PC-9 (cell line): ENCODE measurements around the gene GGN. TPM values are rescaled to one million over a fixed set of nuclear protein-coding genes. Genes with fewer than 3 reads are reported as not detected.

ENCODE experiments used
- BruUV-seq: library from RNA; stranded (reverse); fragments of 400-500 nt; replicated peaks from 2 replicates; lab custom pipeline; 2021; lab: Mats Ljungman, UMichigan
- CTCF ChIA-PET: fragments of 300-600 bp; sonication (Branson Sonifier 250); formaldehyde crosslinking; loops from one replicate; lab custom pipeline; 2022; ENCODE audit warnings: antibody characterized with exemption; lab: Charles Lee
- POLR2A ChIA-PET: fragments of 300-600 bp; sonication (Branson Sonifier 250); formaldehyde crosslinking; loops from one replicate; lab custom pipeline; 2022; ENCODE audit warnings: antibody characterized with exemption; ENCODE audit not compliant: unreplicated experiment; lab: Charles Lee
- DNase-seq, 2 experiments: peaks; one replicate each; pipeline versions ENCODE4 v3.0.0 to v3.0.0-alpha.2; 2015 to 2022; ENCODE audit warnings: mixed read lengths in 1 of 2
- H2AFZ ChIP-seq: fragments of 200-600 bp; sonication (generic); 2 replicates; pipeline ENCODE4 v1.8.1; 2017; ENCODE audit warnings: antibody characterized with exemption
- H3F3A ChIP-seq: fragments of 200-600 bp; sonication (generic); 2 replicates; pipeline ENCODE4 v1.8.1; 2017; ENCODE audit warnings: antibody characterized with exemption, mild to moderate bottlenecking, low read depth; ENCODE audit not compliant: insufficient read depth
- H3K27ac ChIP-seq: fragments of 200-600 bp; sonication (generic); 2 replicates; pipeline ENCODE4 v1.6.1; 2016; ENCODE audit warnings: mixed run types
- H3K27me3 ChIP-seq: fragments of 200-600 bp; sonication (generic); 2 replicates; pipeline ENCODE4 v1.6.1; 2016; ENCODE audit warnings: low read depth, mixed run types; ENCODE audit not compliant: insufficient read depth
- H3K36me3 ChIP-seq: fragments of 200-600 bp; sonication (generic); 2 replicates; pipeline ENCODE4 v1.6.1; 2016; ENCODE audit warnings: low read depth, mixed run types
- H3K4me1 ChIP-seq: fragments of 200-600 bp; sonication (generic); replicated peaks from 2 replicates; pipeline ENCODE4 v1.6.1; 2016; ENCODE audit warnings: mixed run types; ENCODE audit not compliant: insufficient read depth
- H3K4me2 ChIP-seq: fragments of 200-600 bp; sonication (generic); 2 replicates; pipeline ENCODE4 v1.6.1; 2017; ENCODE audit warnings: mixed run types
- H3K4me3 ChIP-seq: fragments of 200-600 bp; sonication (generic); 2 replicates; pipeline ENCODE4 v1.6.1; 2016; ENCODE audit warnings: mixed run types
- H3K79me2 ChIP-seq: fragments of 200-600 bp; sonication (generic); 2 replicates; pipeline ENCODE4 v1.6.1; 2017; ENCODE audit warnings: low read depth, mixed run types
- H3K9me2 ChIP-seq: fragments of 200-600 bp; sonication (generic); 2 replicates; pipeline ENCODE4 v1.8.1; 2017; ENCODE audit warnings: mild to moderate bottlenecking; ENCODE audit not compliant: insufficient read depth
- H3K9me3 ChIP-seq: fragments of 200-600 bp; sonication (generic); 2 replicates; pipeline ENCODE4 v1.8.1; 2016; ENCODE audit warnings: low read depth; ENCODE audit not compliant: insufficient read depth
- H4K20me1 ChIP-seq: fragments of 200-600 bp; sonication (generic); 2 replicates; pipeline ENCODE4 v1.8.1; 2017; ENCODE audit not compliant: insufficient read depth
- EZH2 ChIP-seq: fragments of 200-600 bp; sonication (generic); IDR thresholded peaks from 2 replicates; pipeline ENCODE4 v1.8.0; 2017; ENCODE audit warnings: antibody characterized with exemption, low read depth
- intact Hi-C: fragments of 100-400 bp; cut with micrococcal nuclease; formaldehyde crosslinking; loops from one replicate; pipeline ENCODE4 v1.10.0; 2022; ENCODE audit not compliant: unreplicated experiment
- total RNA-seq: library from RNA; stranded (reverse); gene quantifications from 2 replicates; pipeline ENCODE4 v1.2.3, GENCODE V29; 2021
- TF ChIP-seq, protein P1 (sequence below): fragments of 200-600 bp; sonication (generic); conservative IDR thresholded peaks from 2 replicates; pipeline ENCODE4 v1.6.1; 2017; ENCODE audit warnings: mixed run types, antibody characterized with exemption, mild to moderate bottlenecking, moderate library complexity

GGN gene
- total RNA-seq, 1 experiment from 2014 or later: 1.0 TPM

DNA sequence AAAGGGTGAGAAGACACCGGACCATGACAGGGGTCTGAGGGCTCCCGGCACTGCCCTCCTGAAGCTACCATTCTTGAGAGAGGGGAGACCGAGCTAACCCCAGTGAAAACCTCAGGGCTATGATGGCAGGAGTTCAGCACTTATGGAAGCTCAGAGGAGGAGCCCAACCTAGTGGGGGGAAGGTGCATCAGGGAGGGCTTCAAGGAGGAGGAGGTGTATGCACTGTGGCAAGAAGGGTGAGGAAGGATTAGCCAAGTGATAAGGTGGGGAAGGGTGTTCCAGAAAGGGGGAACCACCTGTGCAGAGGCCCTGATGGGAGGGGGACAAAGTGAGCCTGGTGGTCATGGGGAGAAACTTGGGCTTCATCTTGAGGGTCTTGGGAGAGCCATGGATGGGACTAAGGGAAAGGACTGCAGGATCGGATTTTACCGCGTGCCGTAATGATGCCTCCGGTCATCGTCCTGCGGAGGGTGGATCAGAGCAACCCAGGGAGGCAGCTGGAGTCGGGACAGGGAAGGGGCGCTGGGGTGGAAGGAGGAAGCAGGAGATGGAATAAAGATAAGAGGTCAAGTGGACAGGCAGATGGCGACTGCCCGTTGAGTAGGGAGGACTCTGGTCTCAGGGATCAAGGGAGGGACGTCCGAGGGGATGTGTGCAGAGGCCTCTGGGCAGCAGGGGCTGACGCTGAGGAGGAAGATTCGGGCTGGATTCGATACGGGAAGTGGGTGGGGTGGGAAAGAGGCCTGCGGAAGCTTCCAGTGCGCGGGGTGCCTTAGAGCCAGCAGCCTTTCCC lies 26.8 kb downstream of the GGN start:
- Histone ChIP-seq H3K4me3 (peak overlapping the region; percentile 74; the same call in 1 of the 2 replicates), H3K4me2 (peak overlapping the region; percentile 98), H3K79me2 (no peaks in the 10 kb centered on the region), H3K36me3 (no peaks in the 10 kb centered on the region), H3K9me2 (no peaks in the 10 kb centered on the region), H4K20me1 (no peaks in the 10 kb centered on the region), H3K27ac (no peak overlapping the region), H3F3A (peaks cover 2% of the 10 kb centered on the region; the same call in 1 of the 2 replicates), H2AFZ (peak overlapping the region; percentile 76; the same call in 1 of the 2 replicates), H3K4me1 (peaks cover 6% of the 10 kb centered on the region; the same call in 1 of the 2 replicates), H3K27me3 (peaks cover 41% of the 10 kb centered on the region; the same call in 1 of the 2 replicates), H3K9me3 (no peaks in the 10 kb centered on the region)
- TF ChIP-seq, protein P1, sequence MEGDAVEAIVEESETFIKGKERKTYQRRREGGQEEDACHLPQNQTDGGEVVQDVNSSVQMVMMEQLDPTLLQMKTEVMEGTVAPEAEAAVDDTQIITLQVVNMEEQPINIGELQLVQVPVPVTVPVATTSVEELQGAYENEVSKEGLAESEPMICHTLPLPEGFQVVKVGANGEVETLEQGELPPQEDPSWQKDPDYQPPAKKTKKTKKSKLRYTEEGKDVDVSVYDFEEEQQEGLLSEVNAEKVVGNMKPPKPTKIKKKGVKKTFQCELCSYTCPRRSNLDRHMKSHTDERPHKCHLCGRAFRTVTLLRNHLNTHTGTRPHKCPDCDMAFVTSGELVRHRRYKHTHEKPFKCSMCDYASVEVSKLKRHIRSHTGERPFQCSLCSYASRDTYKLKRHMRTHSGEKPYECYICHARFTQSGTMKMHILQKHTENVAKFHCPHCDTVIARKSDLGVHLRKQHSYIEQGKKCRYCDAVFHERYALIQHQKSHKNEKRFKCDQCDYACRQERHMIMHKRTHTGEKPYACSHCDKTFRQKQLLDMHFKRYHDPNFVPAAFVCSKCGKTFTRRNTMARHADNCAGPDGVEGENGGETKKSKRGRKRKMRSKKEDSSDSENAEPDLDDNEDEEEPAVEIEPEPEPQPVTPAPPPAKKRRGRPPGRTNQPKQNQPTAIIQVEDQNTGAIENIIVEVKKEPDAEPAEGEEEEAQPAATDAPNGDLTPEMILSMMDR: no peak
- no peak for TF ChIP-seq EZH2
- CTCF ChIA-PET: interaction anchor here (0.7 kb wide), 1 partner anchor 409 kb away, joined by 4 read pairs; no protein-coding TSS in a partner anchor
- DNase-seq: no peak
- POLR2A ChIA-PET: interaction anchor here (0.5 to 0.6 kb wide), 2 partner anchors 24 to 44 kb away, joined by 7 to 8 read pairs; no protein-coding TSS in a partner anchor
- no TSS peak for BruUV-seq
- intact Hi-C loops: no loop called here

DNA sequence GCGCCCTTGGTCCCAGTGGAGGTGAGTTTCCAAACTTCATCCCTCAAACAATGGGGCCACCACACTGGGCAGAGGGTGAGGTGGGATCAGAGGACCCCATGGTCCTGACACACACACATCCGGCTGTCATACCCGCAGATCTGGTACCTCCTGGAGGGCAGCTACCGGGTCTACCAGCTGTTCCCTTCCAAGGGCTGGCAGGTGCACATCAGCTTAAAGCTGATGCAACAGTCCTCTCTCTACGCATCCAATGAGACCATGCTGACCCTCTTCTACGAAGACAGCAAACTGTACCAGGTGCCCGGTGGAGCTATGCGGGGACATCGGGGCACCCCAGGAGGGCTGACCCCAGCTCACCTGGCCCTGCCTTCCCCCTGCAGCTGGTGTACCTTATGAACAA lies 27.5 kb downstream of the GGN start:
- no peak overlapping the region for H3K4me2 ChIP-seq
- no peak overlapping the region for H3K4me3 ChIP-seq
- H2AFZ ChIP-seq: no peak overlapping the region
- TF ChIP-seq EZH2: no peak
- TF ChIP-seq, protein P1: no peak
- intact Hi-C loops: no loop called here
- no peaks in the 10 kb centered on the region for H3K36me3 ChIP-seq
- no peak for DNase-seq
- no peaks in the 10 kb centered on the region for H3K79me2 ChIP-seq
- peaks cover 41% of the 10 kb centered on the region; the same call in 1 of the 2 replicates for H3K27me3 ChIP-seq
- H3K27ac ChIP-seq: no peak overlapping the region
- BruUV-seq: no TSS peak
- CTCF ChIA-PET: no interaction called here
- no peaks in the 10 kb centered on the region for H3K9me2 ChIP-seq
- H3K4me1 ChIP-seq: peaks cover 6% of the 10 kb centered on the region; the same call in 1 of the 2 replicates
- no peaks in the 10 kb centered on the region for H3K9me3 ChIP-seq
- H3F3A ChIP-seq: peaks cover 2% of the 10 kb centered on the region; the same call in 1 of the 2 replicates
- H4K20me1 ChIP-seq: no peaks in the 10 kb centered on the region
- POLR2A ChIA-PET: interaction anchor here (0.6 kb wide), 1 partner anchor 23 kb away, joined by 7 read pairs; no protein-coding TSS in a partner anchor

DNA sequence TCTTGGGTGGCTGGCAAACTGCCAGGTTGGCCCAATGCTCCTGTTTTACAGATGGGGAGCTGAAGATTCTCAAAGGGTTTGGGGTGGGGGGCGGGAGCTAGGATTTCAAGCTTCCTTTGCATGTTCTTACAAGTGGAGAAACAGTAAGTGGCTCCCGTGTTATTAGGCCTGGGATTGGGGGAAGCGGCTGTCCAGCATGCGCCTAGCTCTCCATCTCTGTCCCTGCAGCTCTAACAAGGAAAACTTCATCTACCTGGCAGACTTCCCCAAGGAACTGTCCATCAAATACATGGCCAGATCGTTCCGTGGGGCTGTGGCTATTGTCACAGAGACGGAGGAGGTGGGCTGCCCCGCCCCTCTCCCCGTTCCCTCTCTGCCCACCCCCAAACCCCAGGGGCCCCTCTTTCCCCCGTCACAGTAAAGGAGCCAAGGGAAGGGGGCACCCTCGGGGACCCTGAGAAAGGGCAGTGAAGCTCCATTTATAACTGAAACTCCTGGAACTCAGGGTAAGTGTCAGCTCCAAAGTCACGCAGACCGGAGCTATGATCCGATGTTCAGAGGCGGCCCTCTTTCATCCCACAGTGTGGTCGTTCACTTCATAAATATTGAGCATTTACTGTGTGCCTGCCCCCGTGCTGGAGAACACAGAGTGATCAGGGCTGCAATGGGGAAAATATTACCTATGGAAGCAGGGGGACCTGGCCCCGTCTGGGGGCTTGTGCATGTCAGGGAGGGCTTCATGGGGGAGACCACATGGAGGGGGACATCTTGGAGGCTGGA lies 28.4 kb downstream of the GGN start:
- BruUV-seq: no TSS peak
- CTCF ChIA-PET: interaction anchor here (0.6 to 0.9 kb wide), 2 partner anchors 14 to 44 kb away, joined by 3 read pairs; partner anchors contain the start of gene FAM98C
- H3K36me3 ChIP-seq: no peaks in the 10 kb centered on the region

More for the DNA sequence above, 28.4 kb downstream of the GGN start:
- intact Hi-C loops: no loop called here
- POLR2A ChIA-PET: interaction anchor here (0.7 kb wide), 1 partner anchor 143 kb away, joined by 3 read pairs; no protein-coding TSS in a partner anchor
- Histone ChIP-seq H3K27me3 (peaks cover 36% of the 10 kb centered on the region; the same call in 1 of the 2 replicates), H3K9me2 (no peaks in the 10 kb centered on the region), H3K4me3 (no peak overlapping the region), H3K4me1 (peaks cover 6% of the 10 kb centered on the region; the same call in 1 of the 2 replicates), H3K27ac (no peak overlapping the region), H3K9me3 (no peaks in the 10 kb centered on the region), H4K20me1 (no peaks in the 10 kb centered on the region), H2AFZ (no peak overlapping the region), H3K79me2 (no peaks in the 10 kb centered on the region), H3F3A (peaks cover 2% of the 10 kb centered on the region; the same call in 1 of the 2 replicates), H3K4me2 (no peak overlapping the region)
- no peak for DNase-seq
- TF ChIP-seq, protein P1: no peak
